Head of caudate nucleus (tissue), 42 donors: ENCODE data around the gene CAPRIN1.
"Not testable (repeated sequence)": the region's sequence is repeated elsewhere in the genome, so short reads cannot be mapped to it uniquely, and the experiment has no call there.

Experiments used
- DNase-seq, 42 donors: peaks; one replicate each; pipeline versions ENCODE4 v3.0.0 to v3.0.0-alpha.2; 2020 to 2021; ENCODE audit warnings: mixed read lengths in 7 of 42
- intact Hi-C: fragments of 100-400 bp; cut with DNase I; formaldehyde crosslinking; loops from one replicate; pipeline ENCODE4 v1.15.0; 2022

CAPRIN1 gene

GRCh38 chr11:34044664-34045485 lies 6.7 kb upstream of the CAPRIN1 start:
- no peak for DNase-seq
- intact Hi-C loops, result loop anchor here (10.0 kb wide), 1 partner anchor 50 kb away; no protein-coding TSS in a partner anchor

GRCh38 chr11:34049028-34049427 lies 2.5 kb upstream of the CAPRIN1 start:
- DNase-seq, result no peak
- intact Hi-C loops, result loop anchor here (10.0 kb wide), 1 partner anchor 54 kb away; no protein-coding TSS in a partner anchor

GRCh38 chr11:34050581-34051348 lies 766 bp upstream of the CAPRIN1 start:
- no peak for DNase-seq
- intact Hi-C loops, result loop anchor here (1.0 kb wide), 1 partner anchor 55 kb away; the partner anchor contains the start of gene NAT10

DNA sequence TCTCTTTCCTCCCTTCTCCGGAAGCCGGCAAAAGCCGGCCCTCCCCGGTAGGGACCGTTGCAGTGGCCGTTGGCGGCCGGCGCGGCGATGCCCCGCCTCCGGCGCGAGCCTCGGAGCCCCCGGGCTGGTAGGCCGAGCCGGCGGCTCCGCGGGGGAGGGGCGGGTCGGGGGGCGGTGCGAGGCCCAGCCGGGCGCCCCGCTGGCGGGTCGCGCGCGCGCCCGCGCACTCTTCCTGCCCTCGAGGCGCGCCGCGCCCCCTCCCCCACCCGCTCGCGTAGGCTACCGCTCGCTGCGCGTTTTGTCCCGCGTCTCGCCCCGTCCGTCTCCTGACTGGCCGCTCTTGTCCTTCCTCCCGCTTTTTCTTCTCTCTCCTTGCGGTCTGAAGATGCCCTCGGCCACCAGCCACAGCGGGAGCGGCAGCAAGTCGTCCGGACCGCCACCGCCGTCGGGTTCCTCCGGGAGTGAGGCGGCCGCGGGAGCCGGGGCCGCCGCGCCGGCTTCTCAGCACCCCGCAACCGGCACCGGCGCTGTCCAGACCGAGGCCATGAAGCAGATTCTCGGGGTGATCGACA lies 591 bp downstream of the CAPRIN1 start:
- intact Hi-C loops, result no loop called here
- DNase-seq, result peak; percentile 72 to 95 (median 90)

GRCh38 chr11:34052608-34053160 lies 1.2 kb downstream of the CAPRIN1 start:
- intact Hi-C loops, result no loop called here
- peak in 20 of 42 donors; percentile 7 to 55 (median 20) for DNase-seq

GRCh38 chr11:34053161-34053686 lies 1.7 kb downstream of the CAPRIN1 start:
- DNase-seq, result peak; percentile 20 to 87 (median 69)
- intact Hi-C loops, result no loop called here

DNA sequence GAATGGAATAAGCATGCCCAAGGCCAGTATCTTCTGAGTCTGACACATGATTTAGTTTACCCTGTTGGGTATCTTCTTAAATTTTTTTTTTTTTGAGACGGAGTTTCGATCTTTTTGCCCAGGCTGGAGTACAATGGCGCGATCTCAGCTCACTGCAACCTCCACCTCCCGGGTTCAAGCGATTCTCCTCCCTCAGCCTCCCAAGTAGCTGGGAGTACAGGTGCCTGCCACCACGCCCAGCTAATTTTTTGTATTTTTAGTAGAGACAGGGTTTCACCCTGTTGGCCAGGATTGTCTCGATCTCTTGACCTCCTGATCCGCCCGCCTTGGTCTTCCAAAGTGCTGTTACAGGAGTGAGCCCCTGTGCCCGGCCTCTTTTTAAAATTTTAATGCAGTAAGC lies 2.8 kb downstream of the CAPRIN1 start:
- intact Hi-C loops, DNase-seq: not testable (repeated sequence)

GRCh38 chr11:34055218-34056000 lies 3.9 kb downstream of the CAPRIN1 start:
- intact Hi-C loops, result no loop called here
- DNase-seq, result no peak

- no peak for DNase-seq
- intact Hi-C loops, result no loop called here
These were observed 5.1 kb downstream of the CAPRIN1 start for GRCh38 chr11:34056672-34057071.

GRCh38 chr11:34063061-34063795 lies 11.7 kb downstream of the CAPRIN1 start:
- intact Hi-C loops, result no loop called here
- no peak for DNase-seq

GRCh38 chr11:34064291-34064690 lies 12.8 kb downstream of the CAPRIN1 start:
- DNase-seq, result no peak
- intact Hi-C loops, result no loop called here

DNA sequence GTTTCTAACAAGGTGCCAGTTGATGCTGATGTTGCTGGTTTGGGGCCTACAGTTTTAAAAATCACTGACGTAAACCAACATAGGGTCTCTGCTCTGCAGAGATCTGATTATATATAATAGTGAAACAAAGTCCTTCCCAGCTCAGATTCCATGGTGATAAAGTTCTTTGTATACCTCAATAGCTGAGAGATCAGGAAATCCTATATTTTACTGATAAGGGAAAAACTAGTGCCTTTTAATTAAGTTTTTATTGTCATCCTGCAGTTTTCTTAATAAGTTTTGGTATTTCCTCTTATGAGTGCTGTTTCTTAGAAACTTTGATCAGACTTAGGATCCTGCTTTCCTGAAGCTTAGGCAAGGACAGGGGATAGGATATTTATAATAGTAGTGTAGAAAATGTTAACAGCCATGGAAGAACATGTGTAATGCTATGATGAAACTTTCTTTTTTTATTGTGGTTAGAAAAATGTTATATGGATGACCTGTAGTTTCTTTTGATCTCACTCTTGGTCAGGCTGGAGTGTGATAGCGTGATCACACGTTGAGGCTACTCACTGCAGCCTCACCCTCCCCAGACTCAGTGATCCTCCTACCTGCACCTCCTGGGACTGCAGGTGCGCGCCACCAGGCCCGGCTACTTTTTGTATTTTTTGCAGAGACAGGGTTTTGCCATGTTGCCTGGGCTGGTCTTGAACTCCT lies 14.1 kb downstream of the CAPRIN1 start:
- no peak for DNase-seq
- intact Hi-C loops, result no loop called here

DNA sequence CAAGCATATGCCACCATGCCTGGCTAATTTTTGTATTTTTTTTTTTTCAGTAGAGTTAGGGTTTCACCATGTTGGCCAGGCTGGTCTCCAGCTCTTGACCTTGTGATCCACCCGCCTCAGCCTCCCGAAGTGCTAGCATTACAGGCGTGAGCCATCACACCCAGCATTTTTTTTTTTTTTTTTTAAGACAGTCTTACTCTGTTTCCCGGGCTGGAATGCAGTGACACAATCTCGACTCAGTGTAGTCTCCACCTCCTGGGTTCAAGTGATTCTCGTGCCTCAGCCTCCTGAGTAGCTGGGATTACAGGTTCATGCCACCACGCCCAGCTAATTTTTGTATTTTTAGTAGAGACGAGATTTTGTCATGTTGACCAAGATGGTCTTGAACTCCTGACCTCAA lies 15.2 kb downstream of the CAPRIN1 start:
- intact Hi-C loops, DNase-seq: not testable (repeated sequence)

GRCh38 chr11:34067383-34068065 lies 16.0 kb downstream of the CAPRIN1 start:
- no peak for DNase-seq
- intact Hi-C loops, result no loop called here

GRCh38 chr11:34068111-34068510 lies 16.6 kb downstream of the CAPRIN1 start:
- DNase-seq, result peak in 1 of 42 donors; percentile 4
- intact Hi-C loops, result no loop called here

GRCh38 chr11:34071306-34071705 lies 19.8 kb downstream of the CAPRIN1 start:
- intact Hi-C loops, result not testable (repeated sequence)
- DNase-seq, result peak in 18 of 42 donors; percentile 6 to 65 (median 28)

- intact Hi-C loops, result no loop called here
- DNase-seq, result no peak
These were observed 20.5 kb downstream of the CAPRIN1 start for GRCh38 chr11:34072041-34072440.
